Testis (tissue), 2 donors: ENCODE data around the gene THAP3.

Source experiments
- POLR2A ChIP-seq: fragments of 450-650 bp; IDR thresholded peaks from one replicate; pipeline ENCODE4 v1.6.1; 2017; ENCODE audit warnings: antibody characterized with exemption, mild to moderate bottlenecking, moderate library complexity
- TF ChIP-seq, protein P1 (sequence below), 3 experiments: fragments of 450-650 bp in 2 of 3; fragments of 200-600 bp in 1 of 3; sonication (generic) in 1 of 3; IDR thresholded peaks; one replicate each; pipeline ENCODE4 v1.5.1; 2016 to 2019; ENCODE audit warnings: antibody characterized with exemption in 3 of 3, mild to moderate bottlenecking in 2 of 3, moderate library complexity in 1 of 3

- no peak for TF ChIP-seq POLR2A
- TF ChIP-seq, protein P1, sequence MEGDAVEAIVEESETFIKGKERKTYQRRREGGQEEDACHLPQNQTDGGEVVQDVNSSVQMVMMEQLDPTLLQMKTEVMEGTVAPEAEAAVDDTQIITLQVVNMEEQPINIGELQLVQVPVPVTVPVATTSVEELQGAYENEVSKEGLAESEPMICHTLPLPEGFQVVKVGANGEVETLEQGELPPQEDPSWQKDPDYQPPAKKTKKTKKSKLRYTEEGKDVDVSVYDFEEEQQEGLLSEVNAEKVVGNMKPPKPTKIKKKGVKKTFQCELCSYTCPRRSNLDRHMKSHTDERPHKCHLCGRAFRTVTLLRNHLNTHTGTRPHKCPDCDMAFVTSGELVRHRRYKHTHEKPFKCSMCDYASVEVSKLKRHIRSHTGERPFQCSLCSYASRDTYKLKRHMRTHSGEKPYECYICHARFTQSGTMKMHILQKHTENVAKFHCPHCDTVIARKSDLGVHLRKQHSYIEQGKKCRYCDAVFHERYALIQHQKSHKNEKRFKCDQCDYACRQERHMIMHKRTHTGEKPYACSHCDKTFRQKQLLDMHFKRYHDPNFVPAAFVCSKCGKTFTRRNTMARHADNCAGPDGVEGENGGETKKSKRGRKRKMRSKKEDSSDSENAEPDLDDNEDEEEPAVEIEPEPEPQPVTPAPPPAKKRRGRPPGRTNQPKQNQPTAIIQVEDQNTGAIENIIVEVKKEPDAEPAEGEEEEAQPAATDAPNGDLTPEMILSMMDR (IDR thresholded peaks at IDR 0.05), result no peak
These were observed 11.2 kb upstream of the THAP3 start, which contains the start of gene PHF13 for GRCh38 chr1:6613361-6614018.
